Kidney (tissue), 14 donors: ENCODE measurements around the gene TLCD2. TPM values are rescaled to one million over a fixed set of nuclear protein-coding genes. Genes with fewer than 3 reads are reported as not detected.

Experiments used
- DNase-seq, 5 donors: peaks; one replicate each; pipeline ENCODE4 v3.0.0-alpha.2; 2013 to 2020
- FAIRE-seq: peaks from 2 replicates; lab custom pipeline; 2012; peaks lifted over from hg19 to GRCh38; lab: Jason Lieb, UNC
- H3K27ac ChIP-seq, 2 donors: one replicate each; pipeline ENCODE4 v1.7.0; 2013; ENCODE audit warnings: low read depth in 2 of 2, low read length in 2 of 2, inconsistent platforms in 1 of 2
- H3K27me3 ChIP-seq: one replicate; pipeline ENCODE4 v1.7.1; 2013; ENCODE audit warnings: low read length, inconsistent platforms; ENCODE audit not compliant: control insufficient read depth, insufficient read depth
- H3K36me3 ChIP-seq, 3 donors: one replicate each; pipeline versions ENCODE4 v1.7.0 to v1.7.1; 2013; ENCODE audit warnings: low read length in 3 of 3, control low read depth in 1 of 3, inconsistent platforms in 1 of 3; ENCODE audit not compliant: insufficient read depth in 3 of 3, control insufficient read depth in 2 of 3
- H3K4me1 ChIP-seq, 3 donors: one replicate each; pipeline versions ENCODE4 v1.7.0 to v1.7.1; 2013; ENCODE audit warnings: low read length in 3 of 3, inconsistent platforms in 1 of 3, low read depth in 1 of 3; ENCODE audit not compliant: control insufficient read depth in 2 of 3, insufficient read depth in 2 of 3
- H3K4me3 ChIP-seq, 3 donors: one replicate each; pipeline versions ENCODE4 v1.7.0 to v1.8.1; 2013; ENCODE audit warnings: low read length in 3 of 3, control low read depth in 1 of 3, inconsistent platforms in 1 of 3
- H3K9ac ChIP-seq, 3 donors: one replicate each; pipeline versions ENCODE4 v1.7.0 to v1.7.1; 2013; ENCODE audit warnings: low read length in 3 of 3, control low read depth in 1 of 3, inconsistent platforms in 1 of 3
- H3K9me3 ChIP-seq, 3 donors: one replicate each; pipeline versions ENCODE4 v1.7.0 to v1.7.1; 2013; ENCODE audit warnings: low read length in 3 of 3, control low read depth in 1 of 3, inconsistent platforms in 1 of 3; ENCODE audit not compliant: control insufficient read depth in 2 of 3, insufficient read depth in 1 of 3
- CTCF ChIP-seq: IDR thresholded peaks from 3 replicates; pipeline ENCODE4 v1.5.1; 2012; ENCODE audit warnings: mild to moderate bottlenecking, moderate library complexity, borderline replicate concordance; ENCODE audit not compliant: insufficient read depth; ENCODE audit errors: extremely low read depth
- intact Hi-C: fragments of 100-400 bp; cut with DNase I; formaldehyde crosslinking; loops from one replicate; pipeline ENCODE4 v1.11.1; 2022
- polyA plus RNA-seq: library from polyadenylated mRNA; stranded (reverse); fragments of 350-450 nt; fragmentation: Illumina TruSeq; extraction: RNeasy Lipid Tissue Mini Kit (QIAGEN cat#74804); gene quantifications from one replicate; pipeline ENCODE4 v1.2.3, GENCODE V29; 2014; ENCODE audit warnings: low read depth, low replicate concordance; ENCODE audit not compliant: insufficient read depth
- total RNA-seq: library from RNA; stranded (reverse); fragmentation: NEBNext Ultra II Directional; extraction: Animal tissue kit (Norgen Biotek cat#: 25700); gene quantifications from one replicate; pipeline ENCODE4 v1.2.1, GENCODE V29; 2021
- donor health status: control.
- donor health status: control.
- donor health status: control.
- donor health status: control.
- donor health status: control.
- donor health status: DM: yes; HTN: yes; CAD: no.
- donor health status: Normal renal cell carcinoma (clear cell type).

Gene TLCD2
- total and polyA plus RNA-seq, 2 donors from 2014 or later, result 1.3 to 6.2 TPM

DNA sequence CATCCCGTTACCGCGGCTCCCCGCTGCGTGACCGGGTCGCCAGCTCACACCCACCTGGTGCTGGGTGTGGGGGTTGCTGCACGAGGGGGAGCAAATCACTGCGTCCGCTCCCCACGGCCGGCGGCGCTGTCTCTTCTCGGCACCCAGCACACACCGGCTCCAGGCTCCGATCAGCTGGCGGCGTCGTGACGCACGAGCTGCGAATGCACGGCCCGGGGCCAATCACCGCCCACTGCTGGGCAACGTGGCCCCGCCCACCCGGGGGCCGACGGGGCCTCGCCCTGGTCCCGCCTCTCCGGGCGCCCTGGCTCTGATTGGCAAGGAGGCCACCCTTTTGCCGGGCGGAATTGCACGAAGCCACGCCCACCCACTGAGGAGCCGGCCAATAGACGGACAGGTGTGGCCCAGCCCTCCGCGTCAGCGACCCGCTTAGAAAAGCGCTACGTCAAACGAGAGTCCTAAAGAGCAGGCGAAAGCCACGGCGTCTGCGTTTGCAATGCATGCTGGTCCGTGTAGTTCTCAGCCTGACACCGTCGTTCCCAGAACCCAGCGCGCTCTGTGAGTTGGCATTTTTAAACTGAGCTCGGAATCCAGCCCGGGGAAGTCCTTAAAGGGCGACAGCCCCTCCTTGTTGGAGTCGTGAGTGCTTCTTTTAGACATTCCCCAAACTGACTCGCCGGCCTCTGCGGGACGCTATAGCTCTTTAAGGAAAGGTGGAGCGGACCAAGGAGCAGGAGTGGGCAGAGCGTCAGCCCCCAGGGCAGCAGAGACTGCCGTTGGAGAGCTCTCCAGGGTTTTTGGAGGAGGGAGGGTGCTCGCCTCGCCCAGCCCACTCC is 6.1 kb upstream of the TLCD2 start:
- H3K9ac ChIP-seq, result peak overlapping the region; percentile 48 to 100 (median 95)
- DNase-seq (peak; percentile 100), FAIRE-seq (peak; percentile 98)
- peak overlapping the region; percentile 99 to 100 for H3K27ac ChIP-seq
- H3K27me3 ChIP-seq, result no peaks in the 10 kb centered on the region
- TF ChIP-seq CTCF, result peak; percentile 5
- intact Hi-C loops, result no loop called here
- H3K4me3 ChIP-seq, result peak overlapping the region; percentile 75 to 98 (median 82)
- H3K4me1 ChIP-seq, result peaks cover 3 to 33% (median 29%) of the 10 kb centered on the region in 3 donors
- H3K36me3 ChIP-seq, result peaks cover 0 to 23% (median 15%) of the 10 kb centered on the region in 3 donors
- H3K9me3 ChIP-seq, result no peaks in the 10 kb centered on the region

DNA sequence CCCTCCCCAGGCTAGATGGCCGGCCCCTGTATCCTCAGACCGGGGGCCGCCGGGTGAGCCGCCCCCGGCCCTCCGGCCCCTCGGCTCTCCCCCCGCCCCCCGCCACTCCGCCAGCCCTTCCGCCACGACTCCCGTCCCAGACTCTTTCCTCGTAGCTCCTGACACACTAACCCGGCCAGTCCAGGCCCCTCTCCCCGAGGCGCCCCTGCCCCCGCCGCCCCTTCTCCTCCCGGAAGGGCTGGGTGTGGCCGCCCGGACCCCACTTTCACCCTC is 5.6 kb upstream of the TLCD2 start:
- no peaks in the 10 kb centered on the region for H3K27me3 ChIP-seq
- peak overlapping the region; percentile 46 to 96 (median 84) for H3K4me3 ChIP-seq
- no peaks in the 10 kb centered on the region for H3K9me3 ChIP-seq
- H3K4me1 ChIP-seq, result peaks cover 3 to 33% (median 29%) of the 10 kb centered on the region in 3 donors
- no peak for TF ChIP-seq CTCF
- peak overlapping the region; percentile 99 for H3K27ac ChIP-seq
- DNase-seq (no peak), FAIRE-seq (no peak)
- peak overlapping the region in 2 of 3 donors; percentile 38 to 91 for H3K9ac ChIP-seq
- intact Hi-C loops, result no loop called here
- peaks cover 0 to 23% (median 15%) of the 10 kb centered on the region in 3 donors for H3K36me3 ChIP-seq

- Histone ChIP-seq H3K9ac (peak overlapping the region; percentile 39 to 91 (median 54)), H3K27ac (peak overlapping the region; percentile 99), H3K36me3 (peaks cover 0 to 23% (median 15%) of the 10 kb centered on the region in 3 donors), H3K4me3 (peak overlapping the region; percentile 62 to 96 (median 84)), H3K27me3 (no peaks in the 10 kb centered on the region), H3K9me3 (no peaks in the 10 kb centered on the region), H3K4me1 (peaks cover 3 to 33% (median 30%) of the 10 kb centered on the region in 3 donors)
- no peak for FAIRE-seq
- intact Hi-C loops, result no loop called here
- no peak for TF ChIP-seq CTCF
- DNase-seq, result peak in 4 of 5 donors; percentile 39 to 97 (median 78)
Measured at GRCh38 chr17:1714980-1715802, 5.0 kb upstream of the TLCD2 start.
